Nephron (organoid): Measurements from ENCODE around the gene NR4A1.

Experiments
- H3K27ac Mint-ChIP-seq, 3 experiments: 2 replicates each; pipeline ENCODE4 v1.8.0; 2020; ENCODE audit warnings: mixed read lengths in 3 of 3, mild to moderate bottlenecking in 2 of 3, moderate library complexity in 1 of 3
- H3K27me3 Mint-ChIP-seq: 2 replicates; pipeline ENCODE4 v1.8.0; 2021; ENCODE audit warnings: low read depth, mild to moderate bottlenecking, moderate library complexity, mixed read lengths
- H3K36me3 Mint-ChIP-seq: 2 replicates; pipeline ENCODE4 v1.8.0; 2020; ENCODE audit warnings: low read depth, mixed read lengths
- H3K4me1 Mint-ChIP-seq: 2 replicates; pipeline ENCODE4 v1.8.0; 2020; ENCODE audit warnings: mixed read lengths
- H3K4me3 Mint-ChIP-seq, 3 experiments: 2 replicates each; pipeline ENCODE4 v1.8.0; 2020; ENCODE audit warnings: mild to moderate bottlenecking in 3 of 3, mixed read lengths in 3 of 3, moderate library complexity in 2 of 3
- H3K9me3 Mint-ChIP-seq: 2 replicates; pipeline ENCODE4 v1.8.0; 2020; ENCODE audit warnings: mixed read lengths
- TF ChIP-seq, protein P1 (sequence below), 3 experiments: fragments of 200-600 bp; sonication (generic); IDR thresholded peaks; one replicate each; pipeline ENCODE4 v1.5.0; 2021; ENCODE audit warnings: antibody characterized with exemption in 3 of 3; ENCODE audit not compliant: unreplicated experiment in 3 of 3

NR4A1 gene

GRCh38 chr12:52054231-52054832 lies 3.1 kb downstream of the NR4A1 start:
- Mint-ChIP-seq H3K4me1 (peaks cover 47% of the 10 kb centered on the region), H3K27ac (no peak overlapping the region), H3K27me3 (peaks cover 18% of the 10 kb centered on the region), H3K4me3 (no peak overlapping the region), H3K36me3 (no peaks in the 10 kb centered on the region), H3K9me3 (no peaks in the 10 kb centered on the region)
- TF ChIP-seq, protein P1, sequence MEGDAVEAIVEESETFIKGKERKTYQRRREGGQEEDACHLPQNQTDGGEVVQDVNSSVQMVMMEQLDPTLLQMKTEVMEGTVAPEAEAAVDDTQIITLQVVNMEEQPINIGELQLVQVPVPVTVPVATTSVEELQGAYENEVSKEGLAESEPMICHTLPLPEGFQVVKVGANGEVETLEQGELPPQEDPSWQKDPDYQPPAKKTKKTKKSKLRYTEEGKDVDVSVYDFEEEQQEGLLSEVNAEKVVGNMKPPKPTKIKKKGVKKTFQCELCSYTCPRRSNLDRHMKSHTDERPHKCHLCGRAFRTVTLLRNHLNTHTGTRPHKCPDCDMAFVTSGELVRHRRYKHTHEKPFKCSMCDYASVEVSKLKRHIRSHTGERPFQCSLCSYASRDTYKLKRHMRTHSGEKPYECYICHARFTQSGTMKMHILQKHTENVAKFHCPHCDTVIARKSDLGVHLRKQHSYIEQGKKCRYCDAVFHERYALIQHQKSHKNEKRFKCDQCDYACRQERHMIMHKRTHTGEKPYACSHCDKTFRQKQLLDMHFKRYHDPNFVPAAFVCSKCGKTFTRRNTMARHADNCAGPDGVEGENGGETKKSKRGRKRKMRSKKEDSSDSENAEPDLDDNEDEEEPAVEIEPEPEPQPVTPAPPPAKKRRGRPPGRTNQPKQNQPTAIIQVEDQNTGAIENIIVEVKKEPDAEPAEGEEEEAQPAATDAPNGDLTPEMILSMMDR (IDR thresholded peaks at IDR 0.05; ENCODE audit: unreplicated experiment in 3 of 3), result no peak

GRCh38 chr12:52054833-52055730 lies 3.8 kb downstream of the NR4A1 start:
- Mint-ChIP-seq H3K36me3 (no peaks in the 10 kb centered on the region), H3K9me3 (no peaks in the 10 kb centered on the region), H3K27me3 (peaks cover 10% of the 10 kb centered on the region), H3K4me1 (peaks cover 39% of the 10 kb centered on the region), H3K27ac (no peak overlapping the region), H3K4me3 (no peak overlapping the region)
- TF ChIP-seq, protein P1 (IDR thresholded peaks at IDR 0.05; ENCODE audit: unreplicated experiment in 3 of 3), result no peak

DNA sequence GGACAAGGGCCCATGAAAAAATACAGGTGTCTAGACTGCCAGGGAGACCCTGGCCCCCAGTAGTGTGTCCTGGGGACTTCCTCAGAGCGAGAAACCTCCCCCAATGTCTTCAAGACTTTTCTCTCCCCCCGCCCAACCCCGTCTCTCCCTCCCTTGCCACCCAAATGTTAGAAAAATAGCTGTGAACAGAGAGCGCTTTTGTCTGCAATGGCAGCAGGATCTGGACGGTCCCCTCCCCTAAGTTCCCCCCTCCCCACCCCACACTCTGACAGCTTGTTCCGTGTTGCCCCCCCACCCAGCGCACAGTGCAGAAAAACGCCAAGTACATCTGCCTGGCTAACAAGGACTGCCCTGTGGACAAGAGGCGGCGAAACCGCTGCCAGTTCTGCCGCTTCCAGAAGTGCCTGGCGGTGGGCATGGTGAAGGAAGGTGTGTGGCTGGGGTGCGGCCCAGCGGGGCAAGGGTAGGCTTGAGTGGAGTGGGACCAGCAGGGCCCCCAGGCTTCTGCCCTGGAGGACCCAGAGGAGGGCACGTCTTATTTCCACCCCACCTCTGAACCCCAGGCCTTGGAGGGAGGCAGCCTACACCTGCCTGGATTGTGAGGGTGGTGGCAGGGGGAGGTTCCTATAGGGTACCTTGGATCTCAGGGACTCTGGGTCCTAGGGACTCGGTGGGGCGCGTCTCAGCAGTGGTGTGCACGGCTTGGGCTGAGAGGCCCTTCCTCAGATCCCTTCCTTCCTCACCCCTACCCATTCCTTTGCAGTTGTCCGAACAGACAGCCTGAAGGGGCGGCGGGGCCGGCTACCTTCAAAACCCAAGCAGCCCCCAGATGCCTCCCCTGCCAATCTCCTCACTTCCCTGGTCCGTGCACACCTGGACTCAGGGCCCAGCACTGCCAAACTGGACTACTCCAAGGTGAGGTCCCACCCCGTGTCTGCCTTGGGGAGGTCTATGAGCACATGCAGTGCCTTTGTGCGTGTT lies 4.8 kb downstream of the NR4A1 start:
- TF ChIP-seq, protein P1 (IDR thresholded peaks at IDR 0.05; ENCODE audit: unreplicated experiment in 3 of 3), result no peak
- H3K9me3 Mint-ChIP-seq, result no peaks in the 10 kb centered on the region
- H3K27me3 Mint-ChIP-seq, result peaks cover 4% of the 10 kb centered on the region
- peaks cover 36% of the 10 kb centered on the region for H3K4me1 Mint-ChIP-seq
- no peaks in the 10 kb centered on the region for H3K36me3 Mint-ChIP-seq
- H3K4me3 Mint-ChIP-seq, result no peak overlapping the region
- H3K27ac Mint-ChIP-seq, result no peak overlapping the region

GRCh38 chr12:52056801-52057637 lies 5.8 kb downstream of the NR4A1 start:
- Mint-ChIP-seq H3K9me3 (no peaks in the 10 kb centered on the region), H3K4me3 (no peak overlapping the region), H3K36me3 (no peaks in the 10 kb centered on the region), H3K27me3 (no peaks in the 10 kb centered on the region), H3K27ac (no peak overlapping the region), H3K4me1 (peaks cover 30% of the 10 kb centered on the region)
- TF ChIP-seq, protein P1 (IDR thresholded peaks at IDR 0.05; ENCODE audit: unreplicated experiment in 3 of 3), result no peak
